ENCODE measurements around the gene PNMA8A.
A peak's percentile ranks its signal among the peaks of the same experiment; 100 is the strongest.

PNMA8A gene

DNA sequence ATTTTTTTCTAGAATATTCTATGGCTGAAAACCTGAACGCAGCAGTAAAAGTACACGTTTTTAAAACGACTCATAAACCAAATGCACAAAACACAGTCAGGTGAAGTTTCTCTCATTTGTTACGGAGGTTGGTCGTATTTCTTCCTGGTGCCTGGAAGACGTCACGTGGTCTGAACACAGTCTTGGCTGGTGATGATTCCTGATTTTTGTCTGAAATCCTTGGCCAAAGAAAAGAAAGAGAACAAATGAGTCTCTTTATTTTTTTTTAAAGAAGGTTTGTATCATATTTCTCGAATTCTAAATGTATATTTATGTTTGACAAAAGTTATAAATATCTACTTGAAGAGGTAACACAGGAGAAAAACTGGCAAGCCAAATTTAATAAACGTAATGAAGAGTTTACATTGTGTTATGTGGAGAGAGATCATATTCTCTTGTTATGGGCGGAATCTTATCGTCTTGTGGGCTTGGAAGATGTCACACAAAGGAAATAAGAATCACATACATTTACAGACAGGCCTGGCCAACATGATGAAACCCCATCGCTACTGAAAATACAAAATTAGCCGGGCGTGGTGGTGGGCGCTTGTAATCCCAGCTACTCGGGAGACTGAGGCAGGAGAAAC lies 10.0 kb upstream of the PNMA8A start:
- Histone ChIP-seq H3K4me1 (ENCODE audit: control insufficient read depth in 1 of 2, insufficient read depth in 2 of 2, low read length in 2 of 2) (no peaks in the 10 kb centered on the region), H3K27me3 (ENCODE audit: low read depth, low read length) (no peaks in the 10 kb centered on the region), H3K27ac (ENCODE audit: low read length) (no peak overlapping the region), H3K36me3 (ENCODE audit: control insufficient read depth in 1 of 2, insufficient read depth in 2 of 2, low read length in 2 of 2) (no peaks in the 10 kb centered on the region), H3K9me3 (ENCODE audit: control insufficient read depth in 1 of 2, low read length in 2 of 2) (no peaks in the 10 kb centered on the region), H3K4me3 (ENCODE audit: low read depth in 1 of 2, low read length in 2 of 2) (no peak overlapping the region)

DNA sequence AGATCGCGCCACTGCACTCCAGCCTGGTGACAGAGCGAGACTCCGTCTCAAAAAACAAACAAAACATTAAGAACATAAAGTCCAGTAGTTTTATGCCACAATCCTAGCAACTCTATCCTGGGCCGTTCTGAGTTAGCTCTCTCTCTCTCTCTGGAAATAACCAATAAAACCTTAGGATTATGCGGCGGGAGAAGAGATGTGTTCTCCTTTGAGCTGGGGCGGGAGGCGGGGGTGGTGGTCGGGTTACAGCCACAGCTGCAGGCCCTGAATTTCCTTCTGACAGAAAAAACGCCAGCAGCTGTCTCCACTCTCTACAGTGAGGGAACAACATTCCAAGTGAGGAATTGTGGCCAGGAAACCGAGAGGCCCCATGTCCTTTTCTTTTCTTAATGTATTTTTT lies 9.1 kb upstream of the PNMA8A start:
- H3K27ac ChIP-seq (ENCODE audit: low read length), result peak overlapping the region; percentile 71
- no peaks in the 10 kb centered on the region for H3K9me3 ChIP-seq (ENCODE audit: control insufficient read depth in 1 of 2, low read length in 2 of 2)
- H3K27me3 ChIP-seq (ENCODE audit: low read depth, low read length), result no peaks in the 10 kb centered on the region
- no peaks in the 10 kb centered on the region for H3K4me1 ChIP-seq (ENCODE audit: control insufficient read depth in 1 of 2, insufficient read depth in 2 of 2, low read length in 2 of 2)
- no peaks in the 10 kb centered on the region for H3K36me3 ChIP-seq (ENCODE audit: control insufficient read depth in 1 of 2, insufficient read depth in 2 of 2, low read length in 2 of 2)
- no peak overlapping the region for H3K4me3 ChIP-seq (ENCODE audit: low read depth in 1 of 2, low read length in 2 of 2)

DNA sequence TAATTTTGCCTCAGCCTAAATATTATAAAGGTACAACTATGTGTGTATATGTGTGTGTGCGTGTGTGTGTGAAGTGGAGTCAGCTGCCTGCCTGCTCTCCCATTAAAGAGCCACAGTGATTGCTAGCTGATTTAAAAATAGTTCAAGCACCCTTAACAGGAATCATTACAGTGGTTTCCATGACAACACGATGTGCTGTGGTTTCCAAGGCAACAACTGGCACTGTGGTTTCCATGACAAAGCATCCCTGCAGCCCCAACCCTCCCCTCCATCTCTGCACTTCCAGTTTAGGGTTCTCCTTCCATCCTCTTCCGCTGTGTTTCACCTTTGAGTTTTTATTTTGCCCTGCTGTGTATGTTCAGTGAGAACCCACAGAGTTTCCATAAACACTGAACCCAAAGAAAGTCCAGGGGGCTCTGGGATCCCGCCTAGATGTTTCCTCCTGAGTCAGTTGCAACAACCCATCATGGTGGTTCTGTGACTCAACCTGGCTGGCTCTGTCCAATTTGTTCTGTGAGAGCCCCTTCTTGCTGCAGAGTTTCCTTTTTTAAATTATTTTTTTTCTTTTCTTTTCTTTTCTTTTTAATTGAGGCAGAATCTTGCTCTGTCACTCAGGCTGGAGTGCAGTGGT lies 7.1 kb upstream of the PNMA8A start:
- Histone ChIP-seq H3K36me3 (ENCODE audit: control insufficient read depth in 1 of 2, insufficient read depth in 2 of 2, low read length in 2 of 2) (no peaks in the 10 kb centered on the region), H3K9me3 (ENCODE audit: control insufficient read depth in 1 of 2, low read length in 2 of 2) (no peaks in the 10 kb centered on the region), H3K4me3 (ENCODE audit: low read depth in 1 of 2, low read length in 2 of 2) (no peak overlapping the region), H3K27ac (ENCODE audit: low read length) (no peak overlapping the region), H3K4me1 (ENCODE audit: control insufficient read depth in 1 of 2, insufficient read depth in 2 of 2, low read length in 2 of 2) (no peaks in the 10 kb centered on the region), H3K27me3 (ENCODE audit: low read depth, low read length) (no peaks in the 10 kb centered on the region)

DNA sequence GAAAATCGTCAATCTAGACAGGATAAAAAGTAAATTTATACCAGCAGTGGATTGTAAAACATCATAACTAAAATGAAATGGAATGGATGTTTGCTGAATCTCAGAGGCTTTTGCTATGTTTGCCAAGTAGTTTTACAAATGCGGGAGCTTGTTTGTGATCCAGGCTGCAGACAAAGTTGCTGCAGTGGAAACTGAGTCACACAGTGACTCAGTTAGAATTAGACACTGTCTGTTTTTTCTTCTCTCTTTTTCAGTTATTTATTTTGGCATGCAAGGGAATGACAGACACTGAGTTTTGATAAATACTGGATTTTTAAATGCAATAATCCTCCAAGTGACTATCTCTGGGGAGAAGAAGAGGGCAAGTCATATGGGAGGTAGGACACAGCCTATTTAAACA lies 4.6 kb upstream of the PNMA8A start:
- no peak overlapping the region for H3K4me3 ChIP-seq (ENCODE audit: low read depth in 1 of 2, low read length in 2 of 2)
- no peaks in the 10 kb centered on the region for H3K36me3 ChIP-seq (ENCODE audit: control insufficient read depth in 1 of 2, insufficient read depth in 2 of 2, low read length in 2 of 2)
- H3K4me1 ChIP-seq (ENCODE audit: control insufficient read depth in 1 of 2, insufficient read depth in 2 of 2, low read length in 2 of 2), result peaks cover 0 to 7% of the 10 kb centered on the region in 2 donors
- H3K27ac ChIP-seq (ENCODE audit: low read length), result no peak overlapping the region
- H3K9me3 ChIP-seq (ENCODE audit: control insufficient read depth in 1 of 2, low read length in 2 of 2), result no peaks in the 10 kb centered on the region
- peaks cover 6% of the 10 kb centered on the region for H3K27me3 ChIP-seq (ENCODE audit: low read depth, low read length)

DNA sequence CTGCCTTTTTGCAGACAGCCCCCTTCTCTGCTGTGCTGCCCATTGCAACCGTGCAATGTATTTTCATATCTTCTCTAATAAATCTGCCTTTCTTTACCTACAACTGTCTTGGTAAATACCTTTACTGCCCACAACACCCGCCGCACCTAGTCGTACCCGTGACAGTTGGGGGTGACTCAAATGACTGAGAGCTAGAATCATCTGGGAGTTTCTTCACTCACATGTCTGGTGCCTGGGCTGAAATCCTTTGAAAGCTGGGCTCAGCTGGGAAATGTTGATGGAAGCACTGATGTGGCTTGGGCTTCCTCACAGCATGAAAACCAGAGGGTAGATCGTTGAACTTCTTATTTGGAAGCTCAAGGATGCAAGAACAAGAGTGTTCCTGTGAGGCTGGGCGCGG lies 2.8 kb upstream of the PNMA8A start:
- Histone ChIP-seq H3K4me3 (ENCODE audit: low read depth in 1 of 2, low read length in 2 of 2) (no peak overlapping the region), H3K27me3 (ENCODE audit: low read depth, low read length) (peaks cover 6% of the 10 kb centered on the region), H3K4me1 (ENCODE audit: control insufficient read depth in 1 of 2, insufficient read depth in 2 of 2, low read length in 2 of 2) (peaks cover 0 to 10% of the 10 kb centered on the region in 2 donors), H3K9me3 (ENCODE audit: control insufficient read depth in 1 of 2, low read length in 2 of 2) (no peaks in the 10 kb centered on the region), H3K27ac (ENCODE audit: low read length) (no peak overlapping the region), H3K36me3 (ENCODE audit: control insufficient read depth in 1 of 2, insufficient read depth in 2 of 2, low read length in 2 of 2) (no peaks in the 10 kb centered on the region)

DNA sequence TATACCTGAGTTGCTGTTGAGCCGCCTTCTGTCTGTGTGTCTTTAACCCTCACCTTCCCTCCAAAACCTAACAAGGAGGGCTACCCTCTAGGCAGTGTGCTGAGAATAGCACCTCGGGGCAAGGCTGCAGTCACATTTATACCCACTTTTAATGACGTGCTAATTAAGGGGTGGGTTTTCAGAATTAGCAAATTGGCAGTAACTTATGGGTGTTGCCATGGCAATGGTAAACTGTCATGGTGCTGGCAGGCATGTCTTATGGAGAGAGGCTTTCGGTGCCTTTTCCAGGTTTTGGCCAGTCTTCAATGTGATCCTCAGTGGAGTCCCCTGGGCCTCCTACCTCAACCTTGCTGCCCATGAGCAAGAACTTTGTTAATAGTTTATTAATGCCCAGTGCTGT lies 1.2 kb upstream of the PNMA8A start:
- Histone ChIP-seq H3K4me1 (ENCODE audit: control insufficient read depth in 1 of 2, insufficient read depth in 2 of 2, low read length in 2 of 2) (peaks cover 0 to 10% of the 10 kb centered on the region in 2 donors), H3K4me3 (ENCODE audit: low read depth in 1 of 2, low read length in 2 of 2) (no peak overlapping the region), H3K9me3 (ENCODE audit: control insufficient read depth in 1 of 2, low read length in 2 of 2) (no peaks in the 10 kb centered on the region), H3K27me3 (ENCODE audit: low read depth, low read length) (peaks cover 6% of the 10 kb centered on the region), H3K36me3 (ENCODE audit: control insufficient read depth in 1 of 2, insufficient read depth in 2 of 2, low read length in 2 of 2) (no peaks in the 10 kb centered on the region), H3K27ac (ENCODE audit: low read length) (no peak overlapping the region)

DNA sequence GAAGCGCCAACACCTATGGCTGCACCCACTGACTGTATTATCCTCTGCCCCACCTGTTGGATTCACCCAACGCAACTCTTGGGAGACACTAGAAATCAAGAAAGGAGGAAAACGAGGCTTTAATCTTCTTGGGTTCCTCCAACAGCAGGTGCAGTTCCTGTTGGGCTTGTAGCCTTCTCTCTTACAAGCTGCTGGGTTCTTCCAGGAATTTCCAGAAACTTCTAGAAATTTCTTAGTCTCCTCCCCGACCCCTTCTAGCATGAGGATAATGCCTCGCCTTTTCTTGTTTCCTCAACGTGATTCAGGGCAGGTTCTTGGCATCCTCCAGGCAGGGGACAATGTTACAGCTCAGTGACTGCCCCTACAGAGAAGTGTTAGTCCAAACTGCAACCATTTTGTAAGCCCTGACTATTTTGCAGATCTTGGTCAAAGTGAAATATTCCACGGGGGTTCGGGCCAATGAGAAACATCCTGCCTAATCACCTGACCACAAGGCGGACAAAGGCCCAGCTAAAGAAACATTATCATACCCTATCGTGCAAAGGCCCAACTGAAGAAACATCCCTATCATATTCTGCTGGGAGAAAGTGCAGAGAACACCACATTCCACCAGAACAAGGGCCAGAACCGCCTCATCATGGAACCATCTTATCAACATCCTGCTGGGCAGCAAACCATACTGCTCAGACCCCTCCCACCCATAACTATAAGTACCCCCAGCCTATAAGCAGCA lies 614 bp upstream of the PNMA8A start:
- H3K27ac ChIP-seq (ENCODE audit: low read length), result no peak overlapping the region
- no peaks in the 10 kb centered on the region for H3K9me3 ChIP-seq (ENCODE audit: control insufficient read depth in 1 of 2, low read length in 2 of 2)
- peaks cover 0 to 10% of the 10 kb centered on the region in 2 donors for H3K4me1 ChIP-seq (ENCODE audit: control insufficient read depth in 1 of 2, insufficient read depth in 2 of 2, low read length in 2 of 2)
- peaks cover 6% of the 10 kb centered on the region for H3K27me3 ChIP-seq (ENCODE audit: low read depth, low read length)
- no peaks in the 10 kb centered on the region for H3K36me3 ChIP-seq (ENCODE audit: control insufficient read depth in 1 of 2, insufficient read depth in 2 of 2, low read length in 2 of 2)
- peak overlapping the region in 1 of 2 donors; percentile 55 for H3K4me3 ChIP-seq (ENCODE audit: low read depth in 1 of 2, low read length in 2 of 2)

DNA sequence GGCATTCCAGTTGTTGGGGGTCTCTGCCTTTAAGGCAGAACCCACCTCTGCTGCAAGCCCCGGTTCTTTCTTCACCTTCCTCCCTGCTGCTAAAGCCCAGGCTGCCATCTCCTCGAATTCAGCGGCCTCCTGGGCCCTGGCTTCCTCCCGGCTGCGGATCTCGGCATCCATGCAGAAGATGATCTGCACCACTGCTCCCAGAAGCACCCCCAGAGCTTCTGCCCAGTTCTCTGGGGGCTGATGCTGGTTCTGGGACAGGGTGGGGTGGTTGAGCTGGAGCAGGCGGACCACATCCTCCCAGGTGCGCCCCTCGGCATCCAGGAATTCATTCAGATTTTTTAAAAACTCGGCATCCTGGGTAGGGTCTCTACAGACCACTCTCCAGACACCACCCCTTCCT lies 987 bp downstream of the PNMA8A start:
- peaks cover 0 to 10% of the 10 kb centered on the region in 2 donors for H3K4me1 ChIP-seq (ENCODE audit: control insufficient read depth in 1 of 2, insufficient read depth in 2 of 2, low read length in 2 of 2)
- no peak overlapping the region for H3K27ac ChIP-seq (ENCODE audit: low read length)
- H3K9me3 ChIP-seq (ENCODE audit: control insufficient read depth in 1 of 2, low read length in 2 of 2), result no peaks in the 10 kb centered on the region
- H3K27me3 ChIP-seq (ENCODE audit: low read depth, low read length), result peaks cover 6% of the 10 kb centered on the region
- H3K4me3 ChIP-seq (ENCODE audit: low read depth in 1 of 2, low read length in 2 of 2), result no peak overlapping the region
- no peaks in the 10 kb centered on the region for H3K36me3 ChIP-seq (ENCODE audit: control insufficient read depth in 1 of 2, insufficient read depth in 2 of 2, low read length in 2 of 2)

DNA sequence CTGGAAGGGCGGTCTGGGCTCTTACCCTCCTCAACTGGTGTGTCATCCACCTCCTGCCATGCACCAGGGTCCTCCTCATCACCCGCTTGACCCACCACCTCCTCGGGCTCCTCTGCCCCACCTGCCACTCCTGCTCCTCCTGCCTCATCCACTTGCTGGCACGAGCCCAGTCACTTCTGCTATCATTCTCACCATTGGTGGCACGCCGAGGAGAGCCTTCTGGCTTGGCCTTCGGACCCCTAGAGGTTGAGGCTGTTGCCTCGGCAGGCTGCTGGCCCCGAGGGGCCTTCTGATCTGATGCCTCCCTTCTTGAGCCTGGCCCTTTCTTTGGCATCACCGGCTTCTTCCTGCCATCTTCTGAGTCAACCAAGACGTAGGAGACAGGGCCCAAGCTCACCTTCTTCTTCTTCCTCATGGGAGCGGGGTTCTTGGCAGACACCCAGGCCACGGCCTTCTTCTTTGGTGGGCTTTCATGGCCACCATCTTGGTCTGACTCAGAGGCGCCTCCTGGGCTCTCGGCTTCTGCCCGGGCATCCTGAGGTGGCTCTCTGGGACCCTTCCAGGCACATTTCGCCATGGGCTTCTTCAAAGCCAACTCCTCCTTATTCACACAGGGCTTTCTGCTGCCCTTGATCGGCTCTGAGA lies 1.7 kb downstream of the PNMA8A start:
- peaks cover 0 to 10% of the 10 kb centered on the region in 2 donors for H3K4me1 ChIP-seq (ENCODE audit: control insufficient read depth in 1 of 2, insufficient read depth in 2 of 2, low read length in 2 of 2)
- peaks cover 6% of the 10 kb centered on the region for H3K27me3 ChIP-seq (ENCODE audit: low read depth, low read length)
- no peaks in the 10 kb centered on the region for H3K9me3 ChIP-seq (ENCODE audit: control insufficient read depth in 1 of 2, low read length in 2 of 2)
- no peak overlapping the region for H3K27ac ChIP-seq (ENCODE audit: low read length)
- H3K36me3 ChIP-seq (ENCODE audit: control insufficient read depth in 1 of 2, insufficient read depth in 2 of 2, low read length in 2 of 2), result no peaks in the 10 kb centered on the region
- no peak overlapping the region for H3K4me3 ChIP-seq (ENCODE audit: low read depth in 1 of 2, low read length in 2 of 2)

DNA sequence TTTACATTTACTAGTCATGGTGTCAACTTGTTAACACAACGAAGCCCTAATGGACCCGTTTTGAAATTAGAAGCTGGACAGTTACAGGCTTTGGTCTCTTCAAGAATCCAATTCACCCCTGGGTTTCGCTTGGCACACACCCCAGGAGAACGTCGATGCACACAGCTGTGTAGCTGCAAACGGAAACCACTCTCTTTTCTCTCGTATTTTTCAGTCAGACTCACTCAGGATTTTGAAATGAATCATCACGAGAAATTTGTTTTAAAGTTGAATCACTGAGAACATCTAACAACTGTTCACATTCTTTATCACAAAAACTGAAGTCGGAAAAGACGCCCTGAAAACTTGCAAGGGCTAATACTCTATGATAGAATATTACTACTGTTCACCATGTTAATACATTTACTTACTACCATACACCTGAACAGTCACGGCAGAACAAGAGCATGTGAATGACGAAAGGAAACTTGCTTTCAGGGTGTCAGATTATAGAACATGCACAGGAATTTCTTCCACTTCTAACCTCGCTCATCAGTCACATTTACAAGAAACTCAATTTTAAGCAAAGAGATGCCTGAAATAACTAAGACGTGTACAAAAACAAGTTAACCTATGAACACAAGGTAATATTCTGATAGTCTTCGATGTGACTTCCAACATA lies 4.7 kb downstream of the PNMA8A start:
- Histone ChIP-seq H3K4me1 (ENCODE audit: control insufficient read depth in 1 of 2, insufficient read depth in 2 of 2, low read length in 2 of 2) (peaks cover 0 to 10% of the 10 kb centered on the region in 2 donors), H3K36me3 (ENCODE audit: control insufficient read depth in 1 of 2, insufficient read depth in 2 of 2, low read length in 2 of 2) (no peaks in the 10 kb centered on the region), H3K27me3 (ENCODE audit: low read depth, low read length) (no peaks in the 10 kb centered on the region), H3K9me3 (ENCODE audit: control insufficient read depth in 1 of 2, low read length in 2 of 2) (no peaks in the 10 kb centered on the region), H3K27ac (ENCODE audit: low read length) (peak overlapping the region; percentile 21), H3K4me3 (ENCODE audit: low read depth in 1 of 2, low read length in 2 of 2) (no peak overlapping the region)

DNA sequence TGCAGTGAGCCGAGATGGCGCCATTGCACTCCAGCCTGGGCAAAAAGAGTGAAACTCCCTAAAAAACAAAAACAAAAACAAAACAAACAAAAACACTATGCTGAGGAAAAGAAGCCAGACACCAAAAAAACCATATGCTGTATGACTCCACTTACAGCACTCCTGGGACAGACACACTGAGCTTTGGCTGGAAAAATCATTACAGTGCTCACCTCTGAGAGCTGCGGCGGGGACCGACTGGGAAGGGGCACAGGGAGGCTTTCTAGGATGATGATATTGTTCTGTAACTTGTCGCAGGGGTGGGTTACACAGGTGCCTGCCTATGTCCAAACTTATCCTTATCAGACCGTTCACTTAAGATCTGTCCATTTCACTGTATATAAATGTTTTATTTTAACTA lies 7.8 kb downstream of the PNMA8A start:
- Histone ChIP-seq H3K4me1 (ENCODE audit: control insufficient read depth in 1 of 2, insufficient read depth in 2 of 2, low read length in 2 of 2) (no peaks in the 10 kb centered on the region), H3K27ac (ENCODE audit: low read length) (no peak overlapping the region), H3K27me3 (ENCODE audit: low read depth, low read length) (no peaks in the 10 kb centered on the region), H3K36me3 (ENCODE audit: control insufficient read depth in 1 of 2, insufficient read depth in 2 of 2, low read length in 2 of 2) (no peaks in the 10 kb centered on the region), H3K4me3 (ENCODE audit: low read depth in 1 of 2, low read length in 2 of 2) (no peak overlapping the region), H3K9me3 (ENCODE audit: control insufficient read depth in 1 of 2, low read length in 2 of 2) (no peaks in the 10 kb centered on the region)

Data from muscle layer of duodenum (tissue), 2 donors.